GM12878 (cell line): ENCODE data around the gene RIMBP2. TPM values are rescaled to one million over a fixed set of nuclear protein-coding genes. Genes with fewer than 3 reads are reported as not detected.

ENCODE experiments used
- ATAC-seq: fragments of 200-7000 bp; cut with Tn5 transposase; 3 replicates; pipeline ENCODE4 v1.9.1; 2020; ENCODE audit warnings: mild to moderate bottlenecking, moderate library complexity
- BruUV-seq: library from RNA; stranded (reverse); fragments of 400-500 nt; replicated peaks from 2 replicates; lab custom pipeline; 2021; lab: Mats Ljungman, UMichigan
- CTCF ChIA-PET: fragments of 300-600 bp; sonication (Branson Sonifier 250); formaldehyde crosslinking; extraction: SDS; loops from one replicate; lab custom pipeline; 2021; ENCODE audit warnings: inconsistent platforms; lab: Yijun Ruan, JAX
- POLR2A ChIA-PET: fragments of 350-600 bp; formaldehyde crosslinking; extraction: SDS; loops from one replicate; lab custom pipeline; 2021; ENCODE audit warnings: inconsistent platforms; lab: Charles Lee
- RAD21 ChIA-PET: fragments of 300-600 bp; sonication (Branson Sonifier 250); formaldehyde crosslinking; loops from one replicate; lab custom pipeline; 2023; ENCODE audit warnings: antibody characterized with exemption; ENCODE audit not compliant: unreplicated experiment; lab: Charles Lee
- SMC1A ChIA-PET: fragments of 300-600 bp; sonication (Branson Sonifier 250); formaldehyde crosslinking; loops from one replicate; lab custom pipeline; 2023; ENCODE audit not compliant: unreplicated experiment, uncharacterized antibody; lab: Charles Lee
- DNase-seq: peaks from one replicate; pipeline ENCODE4 v3.0.0-alpha.2; 2011; ENCODE audit warnings: low read depth, low spot score
- FAIRE-seq: peaks from 3 replicates; lab custom pipeline; 2011; peaks lifted over from hg19 to GRCh38; lab: Jason Lieb, UNC
- H2AFZ ChIP-seq: 2 replicates; pipeline ENCODE4 v1.6.0; 2011; ENCODE audit warnings: low read depth, low read length, control low read depth; ENCODE audit not compliant: control insufficient read depth
- H3K27ac ChIP-seq: 2 replicates; pipeline ENCODE4 v1.5.1; 2011; ENCODE audit warnings: control low read depth; ENCODE audit not compliant: control insufficient read depth, insufficient read depth
- H3K27me3 ChIP-seq, 2 experiments: replicated peaks in 1 of 2; 2 replicates each; pipeline versions ENCODE4 v1.6.0 to v1.6.1; 2011; ENCODE audit warnings: low read length in 1 of 2; ENCODE audit not compliant: control insufficient read depth in 2 of 2, insufficient read depth in 2 of 2
- H3K36me3 ChIP-seq, 2 experiments: 2 replicates each; pipeline ENCODE4 v1.5.1; 2011; ENCODE audit warnings: low read length in 1 of 2; ENCODE audit not compliant: control insufficient read depth in 2 of 2, insufficient read depth in 2 of 2
- H3K4me1 ChIP-seq: 2 replicates; pipeline ENCODE4 v1.6.1; 2011; ENCODE audit warnings: mild to moderate bottlenecking, low read length, moderate library complexity, mixed read lengths; ENCODE audit not compliant: control insufficient read depth, insufficient read depth
- H3K4me2 ChIP-seq: 2 replicates; pipeline ENCODE4 v1.6.0; 2011; ENCODE audit warnings: control low read depth; ENCODE audit not compliant: control insufficient read depth, insufficient read depth
- H3K4me3 ChIP-seq: fragments of 200-600 bp; sonication (generic); 2 replicates; pipeline ENCODE4 v1.5.1; 2016
- H3K79me2 ChIP-seq: 2 replicates; pipeline ENCODE4 v1.6.0; 2011; ENCODE audit warnings: low read length; ENCODE audit not compliant: control insufficient read depth, insufficient read depth
- H3K9ac ChIP-seq: 2 replicates; pipeline ENCODE4 v1.8.0; 2011; ENCODE audit warnings: low read length, control low read depth, mixed read lengths; ENCODE audit not compliant: control insufficient read depth, insufficient read depth
- H3K9me3 ChIP-seq: replicated peaks from 3 replicates; pipeline ENCODE4 v1.5.1; 2011; ENCODE audit warnings: mild to moderate bottlenecking, low read length; ENCODE audit not compliant: control insufficient read depth, insufficient read depth
- H4K20me1 ChIP-seq: 2 replicates; pipeline ENCODE4 v1.6.0; 2011; ENCODE audit not compliant: control insufficient read depth, insufficient read depth
- BRCA1 ChIP-seq: IDR thresholded peaks from 2 replicates; pipeline ENCODE4 v1.6.1; 2011; ENCODE audit warnings: low read depth, low read length, improper control_type of control experiment
- FOXM1 ChIP-seq: IDR thresholded peaks from 2 replicates; pipeline ENCODE4 v1.6.1; 2012; ENCODE audit warnings: low read depth, mild to moderate bottlenecking, inconsistent platforms, low read length, moderate library complexity
- RAD21 ChIP-seq: IDR thresholded peaks from 2 replicates; pipeline ENCODE4 v1.6.1; 2011; ENCODE audit warnings: mild to moderate bottlenecking, low read depth, low read length, moderate library complexity; ENCODE audit not compliant: insufficient read depth
- SMAD1 ChIP-seq: fragments of 450-650 bp; IDR thresholded peaks from 2 replicates; pipeline ENCODE4 v1.6.1; 2018; ENCODE audit warnings: mild to moderate bottlenecking, low read depth; ENCODE audit not compliant: partially characterized antibody
- SRF ChIP-seq, 2 experiments: IDR thresholded peaks; 2 replicates each; pipeline ENCODE4 v1.6.1; 2011; ENCODE audit warnings: low read depth in 2 of 2, low read length in 2 of 2, mild to moderate bottlenecking in 1 of 2, moderate library complexity in 1 of 2
- TCF12 ChIP-seq: IDR thresholded peaks from 2 replicates; pipeline ENCODE4 v1.6.1; 2011; ENCODE audit warnings: low read depth, mild to moderate bottlenecking, low read length
- ZBED1 ChIP-seq: IDR thresholded peaks from 2 replicates; pipeline ENCODE4 v1.6.1; 2016; ENCODE audit warnings: borderline replicate concordance
- ZBTB4 ChIP-seq: fragments of 450-650 bp; formaldehyde crosslinking; IDR thresholded peaks from 2 replicates; pipeline ENCODE4 v1.4.0; 2022; ENCODE audit warnings: mild to moderate bottlenecking, moderate library complexity
- WGBS: methylation state at CpG from one replicate; pipeline ENCODE4 v1.1.6; 2016; ENCODE audit warnings: low lambda C conversion rate; ENCODE audit not compliant: insufficient replicate concordance, insufficient coverage; ENCODE audit errors: missing lambda C conversion rate; 5-methylcytosine and 5-hydroxymethylcytosine counted together
- in situ Hi-C: fragments of 300-500 bp; cut with MboI; formaldehyde crosslinking; loops from 9 replicates; pipeline ENCODE4 v1.14.3; 2018; ENCODE audit warnings: mixed read lengths
- intact Hi-C: fragments of 100-400 bp; cut with micrococcal nuclease; formaldehyde crosslinking; loops from one replicate; pipeline ENCODE4 v1.14.2; 2022; ENCODE audit not compliant: unreplicated experiment
- polyA plus RNA-seq, 11 experiments: library from polyadenylated mRNA; depleted of rRNA in 4 of 11; unstranded in 6 of 11; stranded (reverse) in 5 of 11; fragments of >200 nt; fragmentation: Nextera tagmentation in 4 of 11; fragmentation: Illumina TruSeq in 1 of 11; extraction: Ambion mirVana in 4 of 11; extraction: Trizol in 1 of 11; gene quantifications; 1 replicate in 1 of 11; 2 replicates in 10 of 11; pipeline versions ENCODE4 v1.2.1 to v1.2.3, GENCODE V29; 2011 to 2016; ENCODE audit warnings: inconsistent platforms in 2 of 11, missing spikeins in 2 of 11, low read depth in 1 of 11
- total RNA-seq, 4 experiments: library from RNA; depleted of rRNA in 3 of 4; stranded (reverse); fragments of >200 nt in 3 of 4; fragmentation: Illumina TruSeq in 1 of 4; extraction: Trizol in 1 of 4; gene quantifications; 2 replicates each; pipeline versions ENCODE4 v1.2.1 to v1.2.3, GENCODE V29; 2013 to 2021

The RIMBP2 gene
- total and polyA plus RNA-seq, 10 of the 15 experiments (the other 5 are each of a cell fraction or from before 2014, with no cell fraction given) = 0.04 to 2.9 (median 0.07) TPM; not detected in 1

- H3K4me1 ChIP-seq = no peaks in the 10 kb centered on the region
- ChIA-PET POLR2A (no interaction called here), SMC1A (no interaction called here), CTCF (no interaction called here), RAD21 (no interaction called here)
- H3K9ac ChIP-seq = no peak overlapping the region
- H3K4me3 ChIP-seq = no peak overlapping the region
- DNase-seq (no peak), FAIRE-seq (no peak), ATAC-seq (no peak)
- no peak for TF ChIP-seq SMAD1
- no peak for TF ChIP-seq ZBTB4 (CRISPR knock-in tag)
- TF ChIP-seq ZBED1 = no peak
- no peak for TF ChIP-seq SRF (IDR thresholded peaks at IDR 0.05; ENCODE audit: low read depth in 2 of 2, low read length in 2 of 2)
- no peak for TF ChIP-seq BRCA1
- TF ChIP-seq RAD21 = no peak
- no peak for TF ChIP-seq TCF12
- TF ChIP-seq FOXM1 = no peak
- H3K79me2 ChIP-seq = no peaks in the 10 kb centered on the region
- in situ Hi-C loops = no loop called here
- H3K36me3 ChIP-seq = no peaks in the 10 kb centered on the region
- no peak overlapping the region for H3K27ac ChIP-seq
- intact Hi-C loops = no loop called here
- H3K9me3 ChIP-seq = no peaks in the 10 kb centered on the region; the same call in 2 of the 3 replicates
- no peaks in the 10 kb centered on the region for H3K27me3 ChIP-seq
- no peaks in the 10 kb centered on the region for H4K20me1 ChIP-seq
- no peak overlapping the region for H3K4me2 ChIP-seq
- 67% methylated on average over 23 of the region's 23 CpGs for WGBS
- no TSS peak for BruUV-seq
- H2AFZ ChIP-seq = no peak overlapping the region
Observed at GRCh38 chr12:130677957-130678558, 38.0 kb downstream of the RIMBP2 start.
